NCI-H146 (cell line): ENCODE results near the gene PLD2.
A peak's percentile ranks its signal among the peaks of the same experiment; 100 is the strongest.

Experiments used
- DNase-seq: peaks from one replicate; lab custom pipeline; 2025; lab: John Stamatoyannopoulos, UW

Gene PLD2, protein sequence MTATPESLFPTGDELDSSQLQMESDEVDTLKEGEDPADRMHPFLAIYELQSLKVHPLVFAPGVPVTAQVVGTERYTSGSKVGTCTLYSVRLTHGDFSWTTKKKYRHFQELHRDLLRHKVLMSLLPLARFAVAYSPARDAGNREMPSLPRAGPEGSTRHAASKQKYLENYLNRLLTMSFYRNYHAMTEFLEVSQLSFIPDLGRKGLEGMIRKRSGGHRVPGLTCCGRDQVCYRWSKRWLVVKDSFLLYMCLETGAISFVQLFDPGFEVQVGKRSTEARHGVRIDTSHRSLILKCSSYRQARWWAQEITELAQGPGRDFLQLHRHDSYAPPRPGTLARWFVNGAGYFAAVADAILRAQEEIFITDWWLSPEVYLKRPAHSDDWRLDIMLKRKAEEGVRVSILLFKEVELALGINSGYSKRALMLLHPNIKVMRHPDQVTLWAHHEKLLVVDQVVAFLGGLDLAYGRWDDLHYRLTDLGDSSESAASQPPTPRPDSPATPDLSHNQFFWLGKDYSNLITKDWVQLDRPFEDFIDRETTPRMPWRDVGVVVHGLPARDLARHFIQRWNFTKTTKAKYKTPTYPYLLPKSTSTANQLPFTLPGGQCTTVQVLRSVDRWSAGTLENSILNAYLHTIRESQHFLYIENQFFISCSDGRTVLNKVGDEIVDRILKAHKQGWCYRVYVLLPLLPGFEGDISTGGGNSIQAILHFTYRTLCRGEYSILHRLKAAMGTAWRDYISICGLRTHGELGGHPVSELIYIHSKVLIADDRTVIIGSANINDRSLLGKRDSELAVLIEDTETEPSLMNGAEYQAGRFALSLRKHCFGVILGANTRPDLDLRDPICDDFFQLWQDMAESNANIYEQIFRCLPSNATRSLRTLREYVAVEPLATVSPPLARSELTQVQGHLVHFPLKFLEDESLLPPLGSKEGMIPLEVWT

DNA sequence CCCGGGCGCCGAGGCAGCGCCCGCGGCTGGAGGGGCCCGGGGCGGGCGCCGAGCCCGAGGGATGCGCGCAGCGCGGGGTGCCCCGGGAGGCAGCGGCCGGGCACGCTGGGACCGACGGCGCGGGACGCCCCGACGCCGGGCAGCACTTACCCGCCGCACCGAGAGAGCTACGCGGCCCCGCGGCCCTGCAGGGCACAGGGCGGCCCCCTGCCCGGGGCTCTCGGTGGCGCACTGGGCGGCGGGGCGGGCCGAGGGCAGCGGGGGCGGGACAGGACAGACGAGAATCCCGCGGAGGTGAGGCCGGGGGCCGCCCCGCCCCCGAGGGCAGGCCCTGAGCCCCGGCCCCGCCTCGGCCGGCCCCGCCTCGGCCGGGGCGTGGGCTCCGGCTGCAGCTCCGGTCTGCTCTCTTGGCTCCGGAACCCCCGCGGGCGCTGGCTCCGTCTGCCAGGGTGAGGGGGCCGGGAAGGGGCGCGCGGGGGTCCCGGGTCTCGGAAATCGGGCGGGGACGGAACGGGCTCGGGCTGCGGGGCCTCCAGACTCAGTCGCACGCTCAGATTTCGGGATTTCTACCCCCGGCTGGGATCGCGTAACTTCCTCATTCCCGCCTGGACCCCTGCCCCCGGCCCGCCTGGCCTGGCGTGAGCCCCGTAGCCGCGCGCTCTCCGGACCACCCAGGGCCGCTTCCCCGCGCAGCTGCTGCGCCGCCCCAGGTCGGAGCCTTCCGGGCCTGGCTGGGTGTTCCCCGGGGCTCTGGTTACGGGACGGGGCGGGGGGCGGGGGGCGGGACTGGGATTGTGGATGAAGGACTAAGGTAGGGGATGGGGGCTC, at the start of gene PLD2:
TSS of gene PLD2 (plus strand) at position 376 of the 828 bp plus-strand sequence. CDS start 621 bp downstream, outside the sequence.
- DNase-seq: peak; percentile 88

DNA sequence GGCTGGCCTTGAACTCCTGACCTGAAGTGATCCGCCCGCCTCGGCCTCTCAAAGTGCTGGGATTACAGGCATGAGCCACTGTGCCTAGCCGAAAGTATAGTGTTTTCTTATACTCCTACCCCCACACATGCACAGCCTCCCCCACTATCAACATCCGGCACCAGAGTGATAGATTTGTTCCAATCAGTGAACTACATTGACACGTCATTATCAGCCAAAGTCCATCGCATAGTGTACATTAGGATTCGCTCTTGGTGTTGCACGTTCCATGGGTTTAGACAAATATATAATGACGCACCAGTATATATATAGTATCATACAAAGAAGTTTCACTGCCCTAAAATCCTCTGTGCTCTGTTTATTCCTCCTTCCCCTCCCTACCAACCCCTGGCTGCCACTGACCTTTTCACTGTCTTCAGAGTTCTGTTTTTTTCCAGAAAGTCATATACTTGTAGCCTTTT, 47.1 kb upstream of the PLD2 start:
- DNase-seq: no peak

DNA sequence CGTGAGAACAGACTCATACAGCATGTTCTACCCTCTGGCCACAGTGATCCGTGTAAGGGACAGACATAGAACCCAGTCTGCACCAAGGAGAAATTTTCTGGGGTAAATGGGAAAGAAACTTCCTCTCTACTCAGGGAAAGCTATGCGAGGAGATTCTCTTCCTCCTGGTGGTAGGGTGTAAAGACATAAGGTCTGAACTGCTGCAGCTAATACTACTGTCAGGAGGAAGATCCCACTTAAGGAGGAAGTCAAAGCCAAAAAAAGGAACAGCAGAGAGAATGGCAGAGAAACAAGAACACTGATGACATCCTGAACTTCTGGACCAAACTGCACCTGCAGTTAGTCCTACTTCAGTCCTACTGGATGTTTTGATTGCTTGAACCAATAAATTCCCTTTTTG, 42.4 kb upstream of the PLD2 start:
- DNase-seq: no peak

DNA sequence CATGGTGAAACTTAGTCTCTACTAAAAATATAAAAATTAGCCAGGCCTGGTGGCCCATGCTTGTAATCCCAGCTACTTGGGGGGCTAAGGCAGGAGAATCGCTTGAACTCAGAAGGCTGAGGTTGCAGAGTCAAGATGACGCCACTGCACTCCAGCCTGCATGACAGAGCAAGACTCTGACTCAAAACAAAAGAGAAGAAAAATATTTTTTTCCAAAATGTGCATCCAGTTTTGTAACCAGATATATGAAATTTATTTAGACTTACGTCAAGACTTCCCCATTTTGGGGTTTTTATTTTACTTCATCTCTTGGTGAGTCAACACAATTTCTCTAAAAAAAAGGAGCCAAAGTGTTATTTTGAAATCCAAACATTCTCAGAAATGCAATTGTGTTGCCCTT, 40.8 kb upstream of the PLD2 start:
- no peak for DNase-seq

DNA sequence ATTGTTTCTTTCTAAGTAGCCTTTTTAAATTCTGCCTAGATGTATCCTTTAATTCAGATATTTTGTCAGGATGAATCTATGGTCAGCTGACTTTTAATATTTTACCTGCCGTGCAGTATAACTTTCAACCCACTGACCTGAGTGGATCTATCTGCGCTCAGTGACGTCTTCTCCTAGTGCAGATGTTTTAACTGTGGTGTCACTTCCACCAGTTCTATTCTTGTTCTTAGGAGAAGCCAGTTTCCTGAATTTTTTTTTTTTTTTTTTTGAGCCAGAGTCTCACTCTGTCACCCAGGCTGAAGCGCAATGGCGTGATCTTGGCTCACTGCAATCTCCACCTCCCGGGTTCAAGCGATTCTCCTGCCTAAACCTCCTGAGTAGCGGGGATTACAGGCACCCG, 40.2 kb upstream of the PLD2 start:
- DNase-seq: no peak

DNA sequence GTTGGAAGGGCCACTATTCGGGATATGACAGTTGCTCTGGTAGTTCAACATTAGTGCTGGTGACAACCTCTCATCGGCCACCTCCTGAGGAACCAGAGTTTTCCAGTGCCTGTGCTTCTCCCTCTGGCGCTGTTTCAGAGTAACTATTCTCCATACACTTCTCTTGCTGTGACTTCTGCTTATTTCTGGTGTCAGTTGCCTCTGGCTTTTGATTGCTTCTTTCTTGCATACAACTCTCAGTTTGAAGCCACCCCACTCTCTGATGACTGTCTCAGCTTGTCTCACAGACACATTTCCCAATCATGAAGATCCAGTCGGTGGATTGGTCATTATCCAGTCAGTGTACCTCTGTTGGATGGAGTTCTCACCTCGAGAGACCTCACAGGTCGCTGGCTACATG, 38.7 kb upstream of the PLD2 start:
- DNase-seq: no peak

DNA sequence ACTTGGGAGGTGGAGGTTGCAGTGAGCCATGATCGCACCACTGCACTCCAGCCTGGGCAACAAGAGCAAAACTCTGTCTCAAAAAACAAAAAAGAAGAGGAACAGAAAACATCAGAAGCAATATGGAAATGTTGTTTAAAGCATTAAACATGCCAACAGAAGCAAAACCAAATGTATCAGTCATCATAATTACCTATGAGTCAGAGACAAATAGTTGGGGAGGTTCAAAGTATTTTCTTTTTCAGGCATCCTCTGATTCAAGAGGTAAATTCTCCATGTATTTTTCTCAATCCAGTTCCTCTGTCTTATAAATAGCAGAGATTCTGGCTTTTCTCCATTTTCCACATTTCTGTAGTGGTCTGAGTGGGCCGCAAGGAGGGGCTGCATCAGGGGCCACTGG, 37.3 kb upstream of the PLD2 start:
- DNase-seq: no peak

DNA sequence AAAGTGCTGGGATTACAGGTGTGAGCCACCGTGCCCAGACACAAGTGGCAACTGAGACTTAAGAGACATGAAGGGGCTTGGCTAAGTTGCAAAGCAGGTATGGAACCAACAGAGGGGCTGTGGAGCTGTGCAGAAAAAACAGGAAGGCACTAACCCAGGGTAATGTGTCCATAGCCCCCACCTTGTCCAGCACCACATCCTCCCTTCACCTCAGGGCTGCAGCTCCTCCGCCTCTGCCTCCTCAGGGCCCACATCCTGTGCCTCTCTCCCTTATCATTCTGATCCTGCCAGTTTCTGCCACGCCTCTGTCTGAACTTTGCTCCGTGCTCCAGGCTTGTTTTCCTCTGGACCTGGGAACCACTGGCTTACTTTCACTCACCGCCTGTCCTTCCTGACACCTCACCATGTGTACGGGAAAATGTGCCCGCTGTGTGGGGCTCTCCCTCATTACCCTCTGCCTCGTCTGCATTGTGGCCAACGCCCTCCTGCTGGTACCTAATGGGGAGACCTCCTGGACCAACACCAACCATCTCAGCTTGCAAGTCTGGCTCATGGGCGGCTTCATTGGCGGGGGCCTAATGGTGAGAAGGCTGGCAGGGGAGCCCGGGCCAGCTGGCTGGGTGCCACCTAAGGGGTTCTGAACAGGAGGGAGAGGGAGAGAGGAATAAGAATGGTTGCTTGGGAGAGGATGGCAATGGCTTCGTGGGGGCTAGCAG, 35.3 kb upstream of the PLD2 start, which contains the start of gene TM4SF5:
TSS of gene TM4SF5 (plus strand) at position 368 of the 716 bp plus-strand sequence. CDS start at position 405, 37 bp downstream.
- DNase-seq: peak; percentile 60

DNA sequence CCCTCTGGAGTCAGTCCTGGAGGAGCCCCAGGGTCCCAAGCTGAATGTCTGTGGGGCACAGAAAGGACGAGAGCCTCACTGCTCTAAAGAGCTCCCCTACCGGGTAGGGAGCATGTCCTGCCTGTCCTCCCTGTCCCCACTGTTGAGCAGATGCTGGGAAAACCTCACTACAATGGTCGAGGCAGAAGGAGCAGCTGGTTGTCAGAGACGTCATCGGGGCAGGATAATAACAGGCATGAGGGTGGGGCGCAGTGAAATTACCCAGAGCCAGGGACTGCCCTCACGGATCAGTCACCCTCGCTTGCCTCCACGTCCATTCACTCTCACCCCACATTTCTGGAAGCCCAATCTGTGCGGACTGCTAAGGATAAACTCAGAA, 34.7 kb upstream of the PLD2 start:
- DNase-seq: peak; percentile 52

DNA sequence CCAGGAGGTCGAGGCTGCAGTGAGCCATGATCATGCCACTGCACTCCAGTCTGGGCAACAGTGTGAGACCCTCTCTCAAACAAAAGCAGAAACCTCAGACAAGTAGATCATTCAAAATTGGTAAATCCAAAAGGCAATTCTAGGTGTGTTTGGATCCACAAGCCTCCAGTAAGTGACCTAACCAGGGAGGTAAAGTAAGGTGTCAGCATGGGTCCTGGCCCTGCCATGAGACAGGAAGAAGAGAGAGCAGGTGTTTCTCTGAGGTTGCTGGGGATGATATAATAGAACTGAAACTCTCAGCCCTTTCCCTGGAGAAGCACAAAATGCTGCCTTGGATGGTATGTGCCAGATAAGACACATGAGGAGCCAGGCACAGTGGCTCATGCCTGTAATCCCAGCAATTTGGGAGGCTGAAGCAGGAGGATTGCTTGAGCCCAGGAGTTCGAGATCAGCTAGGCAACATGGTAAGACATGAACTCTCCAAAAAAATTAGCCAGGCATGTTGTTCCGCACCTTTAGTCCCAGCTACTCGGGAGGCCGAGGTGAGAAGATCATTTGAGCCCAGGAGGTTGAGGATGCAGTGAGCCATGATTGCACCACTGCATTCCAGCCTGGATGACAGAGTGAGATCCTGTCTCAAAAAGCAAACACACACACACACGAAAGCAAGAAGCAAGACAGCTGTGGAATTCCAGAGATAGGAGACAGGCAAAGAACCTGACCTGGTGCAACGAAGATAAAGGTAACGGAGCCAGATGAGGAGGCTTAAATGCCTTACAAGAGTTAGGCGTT, 28.8 kb upstream of the PLD2 start:
- DNase-seq: peak; percentile 32

DNA sequence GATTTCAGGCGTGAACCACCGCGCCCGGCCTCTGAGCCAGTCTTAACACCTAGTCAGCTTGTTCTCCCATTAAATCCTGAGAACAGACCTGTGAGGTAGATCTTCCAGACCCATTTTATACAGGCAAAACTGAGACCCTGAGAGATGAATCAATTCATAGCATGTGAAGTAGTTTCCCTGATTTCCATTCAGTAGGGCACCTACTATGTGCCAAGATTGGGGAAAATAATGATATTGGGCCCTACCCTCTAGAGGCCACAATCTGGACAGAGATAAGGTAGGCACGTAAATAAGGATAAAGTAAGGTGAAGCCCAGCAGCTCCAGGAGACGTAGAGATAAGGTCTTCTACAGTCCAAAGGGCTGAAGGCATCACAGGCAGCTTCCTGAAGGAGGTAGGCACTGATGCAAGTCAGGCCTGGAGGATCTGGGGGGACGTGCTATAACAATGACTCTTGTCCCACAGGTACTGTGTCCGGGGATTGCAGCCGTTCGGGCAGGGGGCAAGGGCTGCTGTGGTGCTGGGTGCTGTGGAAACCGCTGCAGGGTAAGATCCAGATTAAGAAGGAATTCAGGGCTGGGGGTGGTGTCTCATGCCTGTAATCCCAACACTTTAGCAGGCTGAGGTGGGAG, 26.5 kb upstream of the PLD2 start:
- no peak for DNase-seq

DNA sequence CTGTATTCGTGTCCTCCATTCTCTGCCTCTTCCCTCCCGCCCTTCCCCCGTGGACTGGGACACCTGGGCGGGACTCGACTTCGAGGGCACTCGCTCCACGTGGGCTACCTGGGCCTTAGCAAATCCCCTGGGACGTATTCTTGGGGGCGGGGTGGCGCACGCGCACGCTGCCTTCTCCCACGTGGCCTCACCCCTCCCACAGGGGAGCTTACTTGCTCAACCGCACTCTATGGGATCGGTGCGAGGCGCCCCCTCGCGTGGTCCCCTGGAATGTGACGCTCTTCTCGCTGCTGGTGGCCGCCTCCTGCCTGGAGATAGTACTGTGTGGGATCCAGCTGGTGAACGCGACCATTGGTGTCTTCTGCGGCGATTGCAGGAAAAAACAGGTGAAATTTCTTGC, 24.3 kb upstream of the PLD2 start:
- DNase-seq: no peak

DNA sequence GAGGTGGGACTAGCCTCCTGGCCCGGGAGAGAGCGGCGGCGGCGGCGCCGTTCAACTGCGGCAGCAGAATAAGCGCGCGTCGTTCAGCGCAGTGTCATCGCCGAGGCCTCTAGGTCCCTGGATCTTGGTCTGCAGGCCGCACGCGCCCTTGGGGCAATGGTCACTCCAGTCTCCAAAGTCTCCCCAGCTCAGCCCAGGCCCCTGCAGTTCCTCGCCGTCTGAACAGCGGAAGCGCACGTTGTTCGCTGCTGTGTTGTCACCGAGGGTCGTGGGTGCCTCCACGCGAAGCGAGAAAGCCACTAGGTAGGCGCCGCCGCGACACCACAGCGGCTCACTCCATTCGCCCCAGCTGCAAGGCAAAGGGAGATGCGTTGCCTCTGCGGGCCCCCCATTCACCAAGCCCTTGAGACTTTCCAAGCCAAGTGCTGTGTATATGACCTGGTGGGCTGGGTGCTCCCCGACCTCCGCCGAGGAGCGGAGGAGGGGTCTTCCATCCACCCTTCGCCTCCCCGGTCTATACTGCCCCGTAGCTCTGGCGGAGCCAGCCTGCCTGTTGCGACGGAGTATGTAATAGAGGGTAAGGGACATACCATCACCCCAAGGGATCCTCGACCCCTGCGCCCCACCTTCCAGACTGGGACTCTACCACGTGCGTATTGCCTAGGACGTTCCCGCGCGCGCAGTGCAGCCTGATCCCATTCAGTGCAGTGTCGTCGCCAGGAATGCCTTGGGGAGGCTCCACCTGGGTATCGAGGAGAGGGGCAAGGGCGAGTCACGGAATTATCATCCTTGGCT, 21.4 kb upstream of the PLD2 start:
- DNase-seq: no peak

DNA sequence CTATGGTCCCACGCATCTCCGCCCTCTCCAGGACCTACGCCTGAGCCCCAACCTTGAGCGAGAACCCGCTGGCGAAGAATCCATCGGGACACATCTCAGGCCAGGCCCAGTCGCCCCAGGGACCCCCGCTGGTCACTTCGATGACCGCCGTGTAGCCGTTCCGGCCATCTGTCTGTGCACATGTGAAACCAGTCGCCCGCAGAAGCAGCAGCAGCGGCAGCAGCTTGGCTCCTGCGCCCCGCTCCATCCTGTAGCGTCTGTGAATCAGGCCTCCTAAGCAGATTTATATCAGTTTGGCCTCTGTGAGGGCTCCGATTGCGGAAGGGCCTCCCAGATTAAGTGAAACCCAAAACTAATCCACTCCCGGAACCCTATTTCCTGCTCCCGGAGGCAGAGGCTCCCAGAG, 20.8 kb upstream of the PLD2 start, which contains the start of gene VMO1:
TSS of gene VMO1 (minus strand) at position 259 of the 406 bp plus-strand sequence. CDS start at position 247, 12 bp downstream.
- DNase-seq: peak; percentile 35

DNA sequence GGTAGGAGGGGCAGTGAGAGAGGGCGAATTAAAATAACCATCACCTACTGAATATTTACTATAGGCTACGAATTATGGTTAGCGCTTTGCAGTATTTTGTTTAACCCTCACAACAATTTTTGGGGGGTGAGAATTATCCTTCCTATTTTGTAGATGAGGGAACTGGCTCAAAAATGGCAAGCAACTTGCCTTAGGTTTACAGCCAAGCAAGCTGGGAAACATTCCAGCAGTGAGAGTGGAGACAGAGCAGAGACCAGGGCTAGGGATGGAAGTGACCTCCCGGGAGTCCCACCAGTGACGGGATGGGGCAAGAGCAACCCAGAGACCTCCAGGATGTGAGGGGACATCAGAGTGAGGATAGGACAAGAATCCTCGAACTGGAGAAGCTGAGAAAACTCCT, 20.4 kb upstream of the PLD2 start:
- no peak for DNase-seq

DNA sequence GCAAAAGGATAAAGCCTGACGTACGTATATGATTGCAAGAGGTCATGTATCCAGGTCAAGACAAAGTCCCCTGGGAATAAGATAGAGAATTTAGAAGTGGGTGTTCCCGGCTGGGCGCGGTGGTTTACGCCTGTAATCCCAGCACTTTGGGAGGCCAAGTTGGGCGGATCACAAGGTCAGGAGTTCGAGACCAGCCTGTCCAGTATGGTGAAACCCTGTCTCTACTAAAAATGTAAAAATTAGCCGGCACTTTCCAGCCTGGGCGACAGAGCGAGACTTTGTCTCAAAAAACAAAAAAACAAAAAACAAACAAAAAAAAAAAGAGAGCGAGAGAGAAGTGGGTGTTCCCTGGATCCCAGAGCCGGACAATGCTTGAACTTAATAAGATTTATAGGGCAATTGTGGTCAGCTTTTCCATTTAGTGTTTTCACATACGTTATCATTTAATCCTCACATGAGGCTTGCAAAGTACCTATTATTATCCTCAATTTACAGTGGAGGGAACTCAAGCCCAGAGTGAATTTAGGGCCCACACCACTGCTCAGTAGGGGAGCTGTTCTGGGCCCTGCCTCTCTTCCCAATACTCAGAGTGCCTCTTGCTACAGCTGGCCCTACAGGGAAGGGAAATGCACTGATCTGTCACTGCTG, 18.7 kb upstream of the PLD2 start:
- no peak for DNase-seq

DNA sequence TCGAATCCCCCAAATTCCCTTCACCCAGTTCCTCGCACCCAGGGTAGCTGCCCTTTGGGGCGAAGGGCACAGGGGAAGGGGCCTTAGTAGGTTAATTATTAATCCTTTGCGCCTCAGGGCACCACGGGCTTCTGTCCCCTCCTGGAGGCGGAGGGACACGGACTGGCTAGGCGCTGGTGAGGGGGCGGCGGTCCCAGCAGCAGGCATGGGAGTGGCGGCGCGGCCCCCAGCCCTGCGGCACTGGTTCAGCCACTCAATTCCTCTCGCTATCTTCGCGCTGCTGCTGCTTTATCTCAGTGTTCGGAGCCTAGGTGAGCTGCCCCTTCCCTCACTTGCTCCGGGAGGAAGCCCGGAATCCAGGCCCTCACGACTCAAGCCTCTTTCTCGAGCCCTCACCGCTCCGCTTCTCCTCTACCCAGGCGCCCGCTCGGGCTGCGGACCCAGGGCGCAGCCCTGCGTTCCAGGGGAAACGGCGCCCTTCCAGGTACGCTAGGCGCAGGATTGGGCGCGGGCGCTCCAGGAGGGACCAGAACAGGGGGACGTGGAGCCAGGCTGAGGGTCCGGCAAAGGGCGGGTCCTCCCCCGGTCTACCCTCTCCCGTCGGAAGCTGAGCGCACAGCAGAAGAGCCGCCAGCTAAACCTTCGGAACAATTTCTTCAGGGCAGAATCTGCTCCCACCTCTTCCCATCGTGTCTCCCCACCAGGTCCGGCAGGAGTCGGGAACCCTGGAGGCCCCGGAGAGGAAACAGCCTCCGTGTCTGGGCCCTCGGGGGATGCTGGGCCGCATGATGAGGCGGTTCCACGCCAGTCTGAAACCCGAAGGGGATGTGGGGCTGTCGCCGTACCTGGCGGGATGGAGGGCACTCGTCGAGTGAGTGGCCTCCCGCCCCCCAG, 17.9 kb upstream of the PLD2 start, which contains the start of gene GLTPD2:
TSS of gene GLTPD2 (plus strand) at position 158 of the 894 bp plus-strand sequence. CDS start at position 206, 48 bp downstream.
- DNase-seq: no peak

DNA sequence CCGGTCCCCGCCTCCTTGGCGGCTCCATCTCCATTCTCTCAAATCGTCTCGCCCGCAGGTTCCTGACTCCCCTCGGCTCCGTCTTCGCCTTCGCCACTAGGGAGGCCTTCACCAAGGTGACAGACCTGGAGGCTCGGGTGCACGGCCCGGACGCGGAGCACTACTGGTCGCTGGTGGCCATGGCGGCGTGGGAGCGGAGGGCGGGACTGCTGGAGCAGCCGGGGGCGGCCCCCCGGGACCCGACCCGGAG, 17.3 kb upstream of the PLD2 start:
- peak; percentile 79 for DNase-seq
